GM12891 (cell line): Measurements from ENCODE around the gene PSMC3IP.

Experiments
- POLR2A ChIP-seq: IDR thresholded peaks from 2 replicates; pipeline ENCODE4 v1.6.1; 2011; ENCODE audit warnings: low read depth, low read length, control low read depth
- POLR2AphosphoS5 ChIP-seq: IDR thresholded peaks from 2 replicates; pipeline ENCODE4 v1.6.1; 2011; ENCODE audit warnings: low read depth, low read length, control low read depth

GRCh38 chr17:42565523-42566214 lies 11.9 kb downstream of the PSMC3IP start:
- TF ChIP-seq POLR2A (no peak), POLR2AphosphoS5 (no peak)
